ENCODE measurements around the gene DENND1C.

- no peak for TF ChIP-seq EZH2 (IDR thresholded peaks at IDR 0.05; ENCODE audit: borderline replicate concordance, low read depth, low read length, poor library complexity, severe bottlenecking)
- TF ChIP-seq, protein P1, sequence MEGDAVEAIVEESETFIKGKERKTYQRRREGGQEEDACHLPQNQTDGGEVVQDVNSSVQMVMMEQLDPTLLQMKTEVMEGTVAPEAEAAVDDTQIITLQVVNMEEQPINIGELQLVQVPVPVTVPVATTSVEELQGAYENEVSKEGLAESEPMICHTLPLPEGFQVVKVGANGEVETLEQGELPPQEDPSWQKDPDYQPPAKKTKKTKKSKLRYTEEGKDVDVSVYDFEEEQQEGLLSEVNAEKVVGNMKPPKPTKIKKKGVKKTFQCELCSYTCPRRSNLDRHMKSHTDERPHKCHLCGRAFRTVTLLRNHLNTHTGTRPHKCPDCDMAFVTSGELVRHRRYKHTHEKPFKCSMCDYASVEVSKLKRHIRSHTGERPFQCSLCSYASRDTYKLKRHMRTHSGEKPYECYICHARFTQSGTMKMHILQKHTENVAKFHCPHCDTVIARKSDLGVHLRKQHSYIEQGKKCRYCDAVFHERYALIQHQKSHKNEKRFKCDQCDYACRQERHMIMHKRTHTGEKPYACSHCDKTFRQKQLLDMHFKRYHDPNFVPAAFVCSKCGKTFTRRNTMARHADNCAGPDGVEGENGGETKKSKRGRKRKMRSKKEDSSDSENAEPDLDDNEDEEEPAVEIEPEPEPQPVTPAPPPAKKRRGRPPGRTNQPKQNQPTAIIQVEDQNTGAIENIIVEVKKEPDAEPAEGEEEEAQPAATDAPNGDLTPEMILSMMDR (conservative IDR thresholded peaks at IDR 0.05; ENCODE audit: low read depth, low read length): no peak
These were observed 7.9 kb upstream of the DENND1C start for GRCh38 chr19:6489278-6490061.
